Activated CD8-positive, alpha-beta T cell treated with anti-CD3 and anti-CD28 coated beads, Interleukin-2, amount 10 ng/mL, durations not matched to agents 7 days and 5 days (primary cell): Measurements from ENCODE around the gene LSM3. TPM values are rescaled to one million over a fixed set of nuclear protein-coding genes. Genes with fewer than 3 reads are reported as not detected.

Experiments used
- ATAC-seq: fragments of 150-1000 bp; cut with Tn5 transposase; one replicate; pipeline ENCODE4 v1.10.0; 2021; ENCODE audit warnings: moderate library complexity
- CTCF ChIA-PET: fragments of 350-600 bp; sonication (Branson Sonifier 250); formaldehyde crosslinking; loops from one replicate; lab custom pipeline; 2021; ENCODE audit warnings: antibody characterized with exemption; lab: Charles Lee
- POLR2A ChIA-PET: fragments of 350-600 bp; sonication (Branson Sonifier 250); formaldehyde crosslinking; loops from one replicate; lab custom pipeline; 2021; ENCODE audit warnings: antibody characterized with exemption; lab: Charles Lee
- DNase-seq: peaks from one replicate; pipeline ENCODE4 v3.0.0-alpha.2; 2020
- H3K27ac Mint-ChIP-seq: one replicate; pipeline ENCODE4 v1.8.0; 2021; ENCODE audit warnings: mild to moderate bottlenecking, mixed read lengths
- H3K27me3 Mint-ChIP-seq: one replicate; pipeline ENCODE4 v1.8.0; 2021; ENCODE audit warnings: low read depth, mixed read lengths
- H3K36me3 Mint-ChIP-seq: one replicate; pipeline ENCODE4 v1.8.0; 2021; ENCODE audit warnings: low read depth, mixed read lengths
- H3K4me1 Mint-ChIP-seq: one replicate; pipeline ENCODE4 v1.8.0; 2021; ENCODE audit warnings: low read depth, mixed read lengths
- H3K4me3 Mint-ChIP-seq: one replicate; pipeline ENCODE4 v1.8.0; 2021; ENCODE audit warnings: mild to moderate bottlenecking, mixed read lengths
- H3K9me3 Mint-ChIP-seq: one replicate; pipeline ENCODE4 v1.8.0; 2022; ENCODE audit warnings: mixed read lengths; ENCODE audit not compliant: insufficient read depth
- total RNA-seq, 2 experiments: library from RNA; stranded (reverse); gene quantifications; one replicate each; pipeline ENCODE4 v1.2.3, GENCODE V29; 2021

The LSM3 gene
- total RNA-seq = 10 to 100 TPM; 19.2 to 20.2 TPM

- POLR2A ChIA-PET = interaction anchor here (0.6 to 3.7 kb wide), 20 partner anchors 9 to 474 kb away, joined by 3 to 60 read pairs (median 6); partner anchors contain the start of genes CCDC174, CHCHD4, SLC6A6 and TMEM43
- Mint-ChIP-seq H3K9me3 (no peaks in the 10 kb centered on the region), H3K27me3 (no peaks in the 10 kb centered on the region), H3K36me3 (peaks cover 29% of the 10 kb centered on the region), H3K4me3 (peak within 1 kb of the TSS; percentile 98), H3K27ac (peak within 1 kb of the TSS; percentile 99), H3K4me1 (peaks cover 62% of the 10 kb centered on the region)
- CTCF ChIA-PET = interaction anchor here (1.0 to 3.3 kb wide), 13 partner anchors 8 to 521 kb away, joined by 3 to 22 read pairs (median 4); partner anchors contain the start of genes CHCHD4 and TMEM43
- ATAC-seq (peak; percentile 91), DNase-seq (peak; percentile 97)
Observed at GRCh38 chr3:14178247-14179113, at the start of gene LSM3, which contains the start of gene XPC. Gene LSM3, plus strand, starts transcription at chr3:14178817. Its CDS starts 44 bp downstream, at chr3:14178861. Gene XPC, minus strand, starts transcription at chr3:14178601. Its CDS starts 33 bp downstream, at chr3:14178568.

GRCh38 chr3:14129296-14129695 is 49.3 kb upstream of the LSM3 start:
- peaks cover 29% of the 10 kb centered on the region for H3K4me1 Mint-ChIP-seq
- DNase-seq = no peak
- no peaks in the 10 kb centered on the region for H3K27me3 Mint-ChIP-seq
- no peak overlapping the region for H3K27ac Mint-ChIP-seq
- H3K4me3 Mint-ChIP-seq = no peak overlapping the region
- H3K36me3 Mint-ChIP-seq = peaks cover 50% of the 10 kb centered on the region
- ATAC-seq = no peak
- H3K9me3 Mint-ChIP-seq = no peaks in the 10 kb centered on the region
- POLR2A ChIA-PET = interaction anchor here (1.2 to 1.5 kb wide), 2 partner anchors 15 to 49 kb away, joined by 3 to 4 read pairs; partner anchors contain the start of genes LSM3 and XPC
- CTCF ChIA-PET = no interaction called here

GRCh38 chr3:14130230-14130629 is 48.4 kb upstream of the LSM3 start:
- no peaks in the 10 kb centered on the region for H3K9me3 Mint-ChIP-seq
- H3K27me3 Mint-ChIP-seq = no peaks in the 10 kb centered on the region
- H3K27ac Mint-ChIP-seq = no peak overlapping the region
- DNase-seq (no peak), ATAC-seq (no peak)
- peaks cover 29% of the 10 kb centered on the region for H3K4me1 Mint-ChIP-seq
- peaks cover 51% of the 10 kb centered on the region for H3K36me3 Mint-ChIP-seq
- ChIA-PET POLR2A (no interaction called here), CTCF (no interaction called here)
- no peak overlapping the region for H3K4me3 Mint-ChIP-seq

GRCh38 chr3:14130707-14131106 is 47.9 kb upstream of the LSM3 start:
- DNase-seq (no peak), ATAC-seq (no peak)
- peaks cover 28% of the 10 kb centered on the region for H3K4me1 Mint-ChIP-seq
- H3K27ac Mint-ChIP-seq = no peak overlapping the region
- no peak overlapping the region for H3K4me3 Mint-ChIP-seq
- ChIA-PET CTCF (no interaction called here), POLR2A (no interaction called here)
- peaks cover 52% of the 10 kb centered on the region for H3K36me3 Mint-ChIP-seq
- H3K9me3 Mint-ChIP-seq = no peaks in the 10 kb centered on the region
- no peaks in the 10 kb centered on the region for H3K27me3 Mint-ChIP-seq

GRCh38 chr3:14131134-14131533 is 47.5 kb upstream of the LSM3 start:
- Mint-ChIP-seq H3K9me3 (no peaks in the 10 kb centered on the region), H3K4me3 (no peak overlapping the region), H3K4me1 (peaks cover 24% of the 10 kb centered on the region), H3K27me3 (no peaks in the 10 kb centered on the region), H3K27ac (no peak overlapping the region), H3K36me3 (peaks cover 56% of the 10 kb centered on the region)
- ChIA-PET POLR2A (interaction anchor here (0.7 kb wide), 1 partner anchor 10 kb away, joined by 3 read pairs; no protein-coding TSS in a partner anchor), CTCF (no interaction called here)
- DNase-seq (no peak), ATAC-seq (no peak)

GRCh38 chr3:14132120-14132519 is 46.5 kb upstream of the LSM3 start:
- peaks cover 15% of the 10 kb centered on the region for H3K4me1 Mint-ChIP-seq

GRCh38 chr3:14132689-14133088 is 45.9 kb upstream of the LSM3 start:
- DNase-seq = no peak
- Mint-ChIP-seq H3K27me3 (no peaks in the 10 kb centered on the region), H3K4me1 (peaks cover 9% of the 10 kb centered on the region), H3K4me3 (no peak overlapping the region), H3K27ac (no peak overlapping the region), H3K36me3 (peaks cover 52% of the 10 kb centered on the region), H3K9me3 (no peaks in the 10 kb centered on the region)
- no peak for ATAC-seq
- ChIA-PET POLR2A (interaction anchor here (1.0 to 1.3 kb wide), 2 partner anchors 9 to 46 kb away, joined by 3 to 5 read pairs; partner anchors contain the start of genes LSM3 and XPC), CTCF (no interaction called here)

More at GRCh38 chr3:14132120-14132519, 46.5 kb upstream of the LSM3 start:
- peaks cover 57% of the 10 kb centered on the region for H3K36me3 Mint-ChIP-seq
- H3K27me3 Mint-ChIP-seq = no peaks in the 10 kb centered on the region
- POLR2A ChIA-PET = interaction anchor here (0.7 kb wide), 1 partner anchor 11 kb away, joined by 3 read pairs; no protein-coding TSS in a partner anchor
- H3K4me3 Mint-ChIP-seq = no peak overlapping the region
- no peak overlapping the region for H3K27ac Mint-ChIP-seq
- CTCF ChIA-PET = no interaction called here
- no peaks in the 10 kb centered on the region for H3K9me3 Mint-ChIP-seq
- no peak for DNase-seq
- no peak for ATAC-seq

GRCh38 chr3:14133188-14133800 is 45.3 kb upstream of the LSM3 start:
- DNase-seq (no peak), ATAC-seq (no peak)
- Mint-ChIP-seq H3K36me3 (peaks cover 49% of the 10 kb centered on the region), H3K27me3 (no peaks in the 10 kb centered on the region), H3K4me3 (no peak overlapping the region), H3K9me3 (no peaks in the 10 kb centered on the region), H3K4me1 (peaks cover 3% of the 10 kb centered on the region), H3K27ac (peak overlapping the region; percentile 56)
- ChIA-PET CTCF (interaction anchor here (1.7 kb wide), 1 partner anchor 8 kb away, joined by 7 read pairs; the partner anchor contains the start of genes CHCHD4 and TMEM43), POLR2A (interaction anchor here (1.0 to 1.7 kb wide), 3 partner anchors 8 to 45 kb away, joined by 3 to 7 read pairs (median 5); partner anchors contain the start of genes CHCHD4, LSM3, TMEM43 and XPC)

GRCh38 chr3:14133876-14134275 is 44.7 kb upstream of the LSM3 start:
- no peaks in the 10 kb centered on the region for H3K27me3 Mint-ChIP-seq
- DNase-seq (no peak), ATAC-seq (no peak)
- H3K27ac Mint-ChIP-seq = no peak overlapping the region
- POLR2A ChIA-PET = interaction anchor here (1.3 to 1.7 kb wide), 2 partner anchors 8 to 9 kb away, joined by 5 to 7 read pairs; partner anchors contain the start of genes CHCHD4 and TMEM43
- no peaks in the 10 kb centered on the region for H3K4me1 Mint-ChIP-seq
- no peak overlapping the region for H3K4me3 Mint-ChIP-seq
- H3K9me3 Mint-ChIP-seq = no peaks in the 10 kb centered on the region
- H3K36me3 Mint-ChIP-seq = peaks cover 46% of the 10 kb centered on the region
- CTCF ChIA-PET = interaction anchor here (1.7 kb wide), 1 partner anchor 9 kb away, joined by 7 read pairs; the partner anchor contains the start of genes CHCHD4 and TMEM43

- Mint-ChIP-seq H3K27ac (no peak overlapping the region), H3K9me3 (no peaks in the 10 kb centered on the region), H3K27me3 (no peaks in the 10 kb centered on the region), H3K4me3 (no peak overlapping the region), H3K36me3 (peaks cover 43% of the 10 kb centered on the region), H3K4me1 (no peaks in the 10 kb centered on the region)
- CTCF ChIA-PET = interaction anchor here (1.7 kb wide), 1 partner anchor 9 kb away, joined by 7 read pairs; the partner anchor contains the start of genes CHCHD4 and TMEM43
- ATAC-seq (no peak), DNase-seq (no peak)
- POLR2A ChIA-PET = interaction anchor here (1.7 kb wide), 1 partner anchor 9 kb away, joined by 7 read pairs; the partner anchor contains the start of genes CHCHD4 and TMEM43
Observed at GRCh38 chr3:14134291-14134690, 44.3 kb upstream of the LSM3 start.

GRCh38 chr3:14135581-14135980 is 43.0 kb upstream of the LSM3 start:
- peaks cover 33% of the 10 kb centered on the region for H3K36me3 Mint-ChIP-seq
- H3K27ac Mint-ChIP-seq = no peak overlapping the region
- H3K27me3 Mint-ChIP-seq = no peaks in the 10 kb centered on the region
- H3K9me3 Mint-ChIP-seq = no peaks in the 10 kb centered on the region
- POLR2A ChIA-PET = no interaction called here
- no peak overlapping the region for H3K4me3 Mint-ChIP-seq
- DNase-seq = no peak
- CTCF ChIA-PET = no interaction called here
- no peaks in the 10 kb centered on the region for H3K4me1 Mint-ChIP-seq
- no peak for ATAC-seq
